OCI-LY7 (cell line): Measurements from ENCODE around the gene RLBP1. TPM values are rescaled to one million over a fixed set of nuclear protein-coding genes. Genes with fewer than 3 reads are reported as not detected.

Experiments
- BruUV-seq: library from RNA; stranded (reverse); fragments of 400-500 nt; replicated peaks from 2 replicates; lab custom pipeline; 2021; lab: Mats Ljungman, UMichigan
- CTCF ChIA-PET: fragments of 300-600 bp; sonication (Branson Sonifier 250); formaldehyde crosslinking; loops from one replicate; lab custom pipeline; 2022; ENCODE audit warnings: antibody characterized with exemption; ENCODE audit not compliant: unreplicated experiment; lab: Charles Lee
- POLR2A ChIA-PET: fragments of 300-600 bp; sonication (Branson Sonifier 250); formaldehyde crosslinking; loops from one replicate; lab custom pipeline; 2022; ENCODE audit warnings: antibody characterized with exemption; lab: Charles Lee
- DNase-seq: peaks from one replicate; pipeline ENCODE4 v3.0.0-alpha.2; 2015; ENCODE audit warnings: low spot score
- H2AFZ ChIP-seq: fragments of 200-600 bp; sonication (generic), shearing (Covaris generic); 2 replicates; pipeline ENCODE4 v1.6.1; 2014; ENCODE audit warnings: mild to moderate bottlenecking, antibody characterized with exemption, low read length, moderate library complexity
- H3K27ac ChIP-seq: fragments of 200-600 bp; sonication (generic); 2 replicates; pipeline ENCODE4 v1.5.1; 2014; ENCODE audit warnings: mixed run types, low read depth, mild to moderate bottlenecking, moderate library complexity, low read length, inconsistent platforms; ENCODE audit not compliant: poor library complexity, severe bottlenecking
- H3K36me3 ChIP-seq: fragments of 200-600 bp; sonication (generic); 2 replicates; pipeline ENCODE4 v1.6.1; 2014; ENCODE audit warnings: mild to moderate bottlenecking, antibody characterized with exemption, low read length, moderate library complexity, mixed read lengths; ENCODE audit not compliant: insufficient read depth
- H3K4me1 ChIP-seq: fragments of 200-600 bp; sonication (generic); 2 replicates; pipeline ENCODE4 v1.5.1; 2014; ENCODE audit warnings: mild to moderate bottlenecking, low read length; ENCODE audit not compliant: insufficient read depth, poor library complexity, severe bottlenecking
- H3K4me2 ChIP-seq: fragments of 200-600 bp; sonication (generic); 2 replicates; pipeline ENCODE4 v1.6.1; 2014; ENCODE audit warnings: mild to moderate bottlenecking, low read length
- H3K4me3 ChIP-seq: fragments of 200-600 bp; sonication (generic); 2 replicates; pipeline ENCODE4 v1.5.1; 2014; ENCODE audit warnings: mild to moderate bottlenecking, low read depth, low read length; ENCODE audit not compliant: poor library complexity, severe bottlenecking
- H3K79me2 ChIP-seq: fragments of 200-600 bp; sonication (generic); 2 replicates; pipeline ENCODE4 v1.6.1; 2016; ENCODE audit warnings: low read depth, mild to moderate bottlenecking, low read length, moderate library complexity, mixed read lengths; ENCODE audit not compliant: insufficient read depth
- H3K9me2 ChIP-seq: fragments of 200-600 bp; sonication (generic); 2 replicates; pipeline ENCODE4 v1.6.1; 2016; ENCODE audit warnings: mild to moderate bottlenecking, low read length, mixed read lengths; ENCODE audit not compliant: insufficient read depth
- H3K9me3 ChIP-seq: fragments of 200-600 bp; sonication (generic); 2 replicates; pipeline ENCODE4 v1.6.1; 2014; ENCODE audit warnings: mild to moderate bottlenecking, mixed run types, low read length, mixed read lengths
- H4K20me1 ChIP-seq: fragments of 200-600 bp; sonication (generic); 2 replicates; pipeline ENCODE4 v1.6.1; 2014; ENCODE audit warnings: mild to moderate bottlenecking, antibody characterized with exemption, low read length, moderate library complexity, mixed read lengths; ENCODE audit not compliant: insufficient read depth
- EZH2phosphoT487 ChIP-seq: fragments of 200-600 bp; sonication (generic); IDR thresholded peaks from 2 replicates; pipeline ENCODE4 v1.6.1; 2018; ENCODE audit warnings: low read depth, borderline replicate concordance, mild to moderate bottlenecking, mixed run types, antibody characterized with exemption, low read length, moderate library complexity, mixed read lengths
- intact Hi-C: fragments of 100-400 bp; cut with micrococcal nuclease; formaldehyde crosslinking; loops from one replicate; pipeline ENCODE4 v1.10.0; 2022; ENCODE audit not compliant: unreplicated experiment
- total RNA-seq, 2 experiments: library from RNA; depleted of rRNA in 1 of 2; stranded (reverse); fragments of >200 nt in 1 of 2; shearing (Covaris generic) in 1 of 2; gene quantifications; 2 replicates each; pipeline ENCODE4 v1.2.3, GENCODE V29; 2014 to 2022
- TF ChIP-seq, protein P1 (sequence below): fragments of 200-600 bp; sonication (generic); conservative IDR thresholded peaks from 2 replicates; pipeline ENCODE4 v1.5.1; 2014; ENCODE audit warnings: mild to moderate bottlenecking, antibody characterized with exemption, low read length, moderate library complexity, mixed read lengths

RLBP1 gene
- total RNA-seq, 2 experiments from 2014 or later, result not detected

DNA sequence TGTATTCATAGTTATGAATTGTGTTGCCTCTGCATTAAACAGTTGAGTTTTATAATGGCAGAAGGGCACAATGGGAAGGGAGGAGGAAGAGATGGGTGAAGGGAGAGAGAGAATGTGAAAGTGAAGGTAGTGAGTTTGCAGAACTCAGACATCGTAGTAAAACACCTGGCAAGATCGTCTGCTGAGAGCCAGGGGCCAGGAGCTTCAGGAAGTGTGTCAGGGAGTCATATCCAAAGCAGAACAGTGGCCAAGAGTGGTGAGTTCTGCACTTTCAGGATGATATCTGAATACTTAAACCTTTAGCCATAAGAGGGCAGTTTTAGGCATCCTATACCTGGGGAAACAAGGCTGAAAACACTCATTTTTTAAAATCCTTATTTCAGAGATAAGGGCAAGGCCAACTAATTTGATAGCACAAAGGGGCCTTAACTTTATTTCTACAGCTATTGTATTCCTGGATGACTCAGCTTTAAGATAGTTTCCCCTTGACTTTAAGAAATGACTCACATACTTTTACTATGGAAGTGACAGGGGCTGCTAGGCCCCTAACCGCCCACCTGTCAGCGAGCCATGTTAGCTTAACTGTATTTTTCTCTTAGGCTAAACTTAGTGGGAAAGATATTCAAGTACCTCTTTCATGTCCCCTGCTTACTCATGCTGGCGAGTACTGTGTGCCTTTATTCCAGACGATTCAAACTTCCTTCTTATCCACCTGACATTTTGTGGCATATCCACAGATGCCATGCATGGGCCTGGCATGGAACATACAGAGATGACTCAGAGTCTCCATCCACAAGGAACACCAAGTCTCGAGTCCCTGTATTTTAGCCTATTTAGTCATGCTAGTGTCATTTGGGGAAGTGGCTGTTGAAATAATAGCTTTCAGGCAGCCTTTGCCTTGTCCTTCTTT lies 53.9 kb downstream of the RLBP1 start:
- no peaks in the 10 kb centered on the region for H3K79me2 ChIP-seq

DNA sequence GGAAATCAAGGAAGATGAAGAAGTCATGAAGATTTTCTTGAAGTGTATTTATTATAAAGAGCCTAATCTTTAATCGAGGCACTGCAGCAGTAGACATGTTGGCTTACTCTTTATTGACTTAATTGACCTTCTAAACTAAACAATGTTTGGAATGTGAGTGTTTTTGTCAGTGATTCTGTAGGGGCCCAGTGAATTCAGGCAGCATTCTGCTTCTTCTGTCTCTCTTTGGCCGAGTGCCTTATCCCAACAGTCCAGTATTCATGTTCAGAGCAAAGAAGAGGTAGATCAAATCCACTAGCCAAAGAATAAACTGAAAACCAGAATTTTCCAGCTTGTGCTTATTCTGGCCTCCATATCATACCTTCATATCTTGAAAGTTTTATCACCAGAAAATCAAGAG lies 55.7 kb downstream of the RLBP1 start:
- POLR2A ChIA-PET, result interaction anchor here (1.1 kb wide), 1 partner anchor 16 kb away, joined by 4 read pairs; no protein-coding TSS in a partner anchor
- Histone ChIP-seq H3K4me3 (no peak overlapping the region), H3K9me2 (no peaks in the 10 kb centered on the region), H2AFZ (no peak overlapping the region), H3K79me2 (no peaks in the 10 kb centered on the region), H3K4me2 (no peak overlapping the region), H3K4me1 (no peaks in the 10 kb centered on the region), H3K9me3 (no peaks in the 10 kb centered on the region), H3K27ac (no peak overlapping the region), H4K20me1 (no peaks in the 10 kb centered on the region), H3K36me3 (no peaks in the 10 kb centered on the region)
- no peak for DNase-seq
- CTCF ChIA-PET, result no interaction called here
- no TSS peak for BruUV-seq
- no peak for TF ChIP-seq EZH2phosphoT487
- TF ChIP-seq, protein P1, sequence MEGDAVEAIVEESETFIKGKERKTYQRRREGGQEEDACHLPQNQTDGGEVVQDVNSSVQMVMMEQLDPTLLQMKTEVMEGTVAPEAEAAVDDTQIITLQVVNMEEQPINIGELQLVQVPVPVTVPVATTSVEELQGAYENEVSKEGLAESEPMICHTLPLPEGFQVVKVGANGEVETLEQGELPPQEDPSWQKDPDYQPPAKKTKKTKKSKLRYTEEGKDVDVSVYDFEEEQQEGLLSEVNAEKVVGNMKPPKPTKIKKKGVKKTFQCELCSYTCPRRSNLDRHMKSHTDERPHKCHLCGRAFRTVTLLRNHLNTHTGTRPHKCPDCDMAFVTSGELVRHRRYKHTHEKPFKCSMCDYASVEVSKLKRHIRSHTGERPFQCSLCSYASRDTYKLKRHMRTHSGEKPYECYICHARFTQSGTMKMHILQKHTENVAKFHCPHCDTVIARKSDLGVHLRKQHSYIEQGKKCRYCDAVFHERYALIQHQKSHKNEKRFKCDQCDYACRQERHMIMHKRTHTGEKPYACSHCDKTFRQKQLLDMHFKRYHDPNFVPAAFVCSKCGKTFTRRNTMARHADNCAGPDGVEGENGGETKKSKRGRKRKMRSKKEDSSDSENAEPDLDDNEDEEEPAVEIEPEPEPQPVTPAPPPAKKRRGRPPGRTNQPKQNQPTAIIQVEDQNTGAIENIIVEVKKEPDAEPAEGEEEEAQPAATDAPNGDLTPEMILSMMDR, result no peak
- intact Hi-C loops, result no loop called here

More for the DNA sequence above, 53.9 kb downstream of the RLBP1 start:
- intact Hi-C loops, result no loop called here
- no peaks in the 10 kb centered on the region for H4K20me1 ChIP-seq
- BruUV-seq, result no TSS peak
- no peaks in the 10 kb centered on the region for H3K4me1 ChIP-seq
- no peak overlapping the region for H3K27ac ChIP-seq
- no peak overlapping the region for H3K4me2 ChIP-seq
- no peaks in the 10 kb centered on the region for H3K36me3 ChIP-seq
- no peaks in the 10 kb centered on the region for H3K9me2 ChIP-seq
- ChIA-PET CTCF (no interaction called here), POLR2A (interaction anchor here (0.6 kb wide), 1 partner anchor 44 kb away, joined by 3 read pairs; no protein-coding TSS in a partner anchor)
- H2AFZ ChIP-seq, result no peak overlapping the region
- DNase-seq, result no peak
- H3K9me3 ChIP-seq, result no peaks in the 10 kb centered on the region
- no peak overlapping the region for H3K4me3 ChIP-seq
- no peak for TF ChIP-seq EZH2phosphoT487
- TF ChIP-seq, protein P1, result no peak
